GM19468 (cell line): ENCODE measurements around the gene CIB1.
"Not testable (repeated sequence)": the region's sequence is repeated elsewhere in the genome, so short reads cannot be mapped to it uniquely, and the experiment has no call there.

Source experiments
- ATAC-seq: cut with Tn5 transposase; IDR thresholded peaks from one replicate; pipeline ENCODE4 v1.9.1; 2021; ENCODE audit warnings: mild to moderate bottlenecking, moderate library complexity, moderate number of reproducible peaks; ENCODE audit not compliant: unreplicated experiment; ENCODE audit errors: extremely low read depth

The CIB1 gene

DNA sequence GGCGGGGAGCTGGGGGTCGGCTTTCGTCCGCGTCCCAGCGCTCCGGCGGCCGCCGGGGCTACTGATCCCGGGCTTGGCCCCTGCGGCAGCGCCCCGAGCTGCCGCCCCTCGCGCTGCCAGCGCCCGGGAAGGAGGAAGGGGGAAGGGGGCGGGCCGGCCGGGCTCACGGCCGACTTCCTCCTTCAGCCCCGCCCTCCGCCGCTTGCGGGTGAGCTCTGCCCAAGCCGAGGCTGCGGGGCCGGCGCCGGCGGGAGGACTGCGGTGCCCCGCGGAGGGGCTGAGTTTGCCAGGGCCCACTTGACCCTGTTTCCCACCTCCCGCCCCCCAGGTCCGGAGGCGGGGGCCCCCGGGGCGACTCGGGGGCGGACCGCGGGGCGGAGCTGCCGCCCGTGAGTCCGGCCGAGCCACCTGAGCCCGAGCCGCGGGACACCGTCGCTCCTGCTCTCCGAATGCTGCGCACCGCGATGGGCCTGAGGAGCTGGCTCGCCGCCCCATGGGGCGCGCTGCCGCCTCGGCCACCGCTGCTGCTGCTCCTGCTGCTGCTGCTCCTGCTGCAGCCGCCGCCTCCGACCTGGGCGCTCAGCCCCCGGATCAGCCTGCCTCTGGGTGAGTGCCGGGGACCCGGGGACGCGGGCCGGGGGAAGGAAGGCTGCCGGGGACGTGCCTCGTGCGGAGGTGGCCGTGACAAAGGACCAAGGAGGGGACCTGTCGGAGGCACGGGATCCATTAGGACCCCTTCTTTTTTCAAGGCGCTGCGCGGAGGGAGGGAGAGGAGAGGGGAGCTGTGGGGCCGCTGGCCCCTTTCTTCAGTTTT is 32.4 kb downstream of the CIB1 start, which contains the start of gene SEMA4B:
TSS of gene SEMA4B (plus strand) at position 201 of the 814 bp plus-strand sequence. CDS start at position 450, 249 bp downstream.
- ATAC-seq = peak; percentile 68

DNA sequence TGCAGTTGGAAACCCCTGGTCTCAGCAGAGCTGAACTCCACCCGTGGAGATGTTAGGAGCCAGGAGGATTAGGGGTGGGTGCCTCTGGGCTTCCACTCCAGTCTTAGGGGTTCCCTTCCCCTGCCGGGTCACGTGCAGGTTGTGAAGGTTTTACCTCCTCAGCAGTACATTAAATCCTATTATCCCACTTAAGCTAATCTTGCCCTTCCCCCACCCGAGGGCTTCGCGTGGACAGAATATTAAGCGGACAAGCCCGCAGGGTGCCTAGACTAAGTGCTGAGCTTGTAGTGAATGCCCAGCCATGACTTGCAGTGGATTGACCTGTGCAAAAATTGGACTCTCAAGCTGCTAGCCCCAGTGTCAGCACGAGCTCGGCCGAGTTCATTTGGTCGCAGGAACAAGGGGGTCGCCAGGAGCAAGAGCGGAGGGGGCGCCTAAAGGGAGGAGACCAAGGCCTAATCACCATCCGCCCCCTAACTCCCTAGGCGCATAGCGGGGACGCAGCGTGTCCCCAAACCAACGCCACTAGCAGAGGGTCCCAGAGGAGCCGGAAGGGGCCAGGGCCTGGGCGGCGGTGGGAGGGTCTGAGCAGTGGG is 33.1 kb downstream of the CIB1 start:
- ATAC-seq = no peak

DNA sequence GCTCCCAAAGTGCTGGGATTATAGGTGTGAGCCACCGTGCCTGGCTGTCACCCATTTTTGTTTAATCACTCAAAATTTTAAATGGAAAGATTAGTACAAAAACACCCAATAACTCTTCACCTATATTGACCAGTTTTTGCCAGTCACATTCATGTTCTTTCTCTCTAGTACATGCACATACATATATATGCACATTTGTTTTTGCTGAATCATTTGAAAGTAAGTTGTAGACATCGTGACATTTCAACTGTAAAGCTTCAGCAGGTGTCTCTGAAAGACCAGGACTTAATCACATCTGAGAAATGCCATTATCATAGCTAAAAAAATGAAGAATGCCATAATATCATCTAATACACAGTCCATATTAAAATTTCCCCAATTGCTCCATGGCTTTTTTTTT is 39.1 kb downstream of the CIB1 start:
- ATAC-seq = no peak

DNA sequence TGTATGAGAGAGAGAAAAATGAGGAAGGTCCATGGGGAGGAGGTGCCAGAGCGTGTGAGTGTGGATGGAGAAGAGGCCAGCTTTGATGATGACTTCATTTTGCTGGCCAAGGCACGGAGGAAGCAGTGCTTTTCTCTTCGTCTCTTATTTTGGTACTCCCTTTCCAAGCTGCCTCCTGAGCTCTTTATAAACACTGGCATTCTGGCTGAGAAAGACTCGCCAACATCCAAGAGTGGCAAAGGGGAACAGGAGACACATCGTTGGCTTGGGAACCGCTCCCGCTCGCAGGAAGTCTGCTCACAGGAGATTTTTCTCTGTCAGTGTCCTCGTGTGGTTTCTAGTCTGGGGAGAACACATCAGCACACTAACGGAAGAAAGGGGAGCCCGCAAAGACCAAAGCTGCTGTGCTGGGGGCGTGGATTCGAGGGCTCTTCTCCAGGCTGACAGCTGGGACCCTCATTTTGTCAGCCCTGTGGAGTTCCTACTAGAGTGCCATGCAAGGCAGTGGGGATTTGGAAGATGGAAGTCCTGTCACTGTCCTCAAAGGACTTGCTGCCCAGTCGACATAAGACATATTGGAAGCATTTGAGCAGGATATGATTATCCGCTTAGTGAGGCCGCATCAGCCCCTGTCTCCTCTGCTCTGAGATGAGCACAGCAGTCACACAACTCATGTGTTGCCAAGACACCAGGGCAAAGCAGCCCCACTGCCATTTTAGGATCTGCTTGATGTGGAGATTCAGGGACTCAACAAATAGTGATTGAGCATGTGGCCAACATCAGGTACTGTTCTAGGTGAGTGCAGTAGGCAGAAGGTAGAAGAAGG is 40.6 kb downstream of the CIB1 start:
- ATAC-seq = no peak

DNA sequence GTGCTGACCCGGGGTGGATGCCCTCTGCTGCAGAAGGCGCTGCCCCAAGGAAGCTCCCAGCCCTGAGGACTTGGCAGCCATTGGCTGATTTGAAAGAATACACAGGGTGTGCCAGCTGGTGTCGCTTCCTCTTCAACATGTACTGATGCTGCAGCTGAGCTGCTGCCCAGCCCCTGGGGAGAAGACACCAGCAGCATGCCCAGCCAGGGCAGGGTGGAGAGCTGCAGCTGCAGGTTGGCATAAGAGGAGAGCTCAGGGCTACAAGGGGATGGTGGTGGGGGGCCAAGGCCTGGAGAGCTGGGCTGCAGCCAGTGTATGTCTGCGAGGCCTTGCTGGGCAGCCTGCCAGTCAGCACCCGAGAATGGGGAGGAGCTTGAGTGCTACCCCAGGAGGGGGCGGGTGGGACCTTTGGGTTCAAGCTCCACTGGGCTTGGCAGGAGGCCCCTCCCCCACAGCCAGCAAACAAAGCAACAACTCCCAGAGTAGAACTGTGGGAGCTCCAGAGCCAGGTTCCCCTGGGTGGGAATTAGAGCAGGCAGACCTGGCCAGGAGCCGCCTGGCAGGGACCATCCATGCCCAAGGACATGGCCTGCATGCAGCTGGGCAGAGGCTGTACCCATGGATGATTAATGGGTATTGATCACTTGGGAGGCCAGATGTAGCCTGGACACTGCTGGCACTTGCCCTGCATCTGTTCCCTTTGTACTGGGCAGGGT is 41.8 kb downstream of the CIB1 start:
- peak; percentile 43 for ATAC-seq

DNA sequence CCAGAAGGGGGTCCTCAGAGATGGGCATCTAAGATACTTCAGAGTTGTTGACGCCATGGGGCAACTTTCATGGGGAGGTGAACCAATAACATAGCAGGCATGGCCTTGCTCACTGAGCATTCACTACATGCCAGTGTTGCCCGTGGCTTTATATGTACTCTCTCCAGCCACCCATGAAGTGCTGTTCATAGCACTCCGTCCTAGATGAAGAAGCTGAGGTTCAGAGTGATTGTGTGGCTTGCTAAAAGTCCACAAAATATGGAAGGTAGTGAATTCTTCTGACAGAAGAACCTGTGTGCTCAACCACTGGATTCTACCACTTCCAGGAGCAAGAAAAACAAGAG is 42.4 kb downstream of the CIB1 start:
- ATAC-seq = no peak

DNA sequence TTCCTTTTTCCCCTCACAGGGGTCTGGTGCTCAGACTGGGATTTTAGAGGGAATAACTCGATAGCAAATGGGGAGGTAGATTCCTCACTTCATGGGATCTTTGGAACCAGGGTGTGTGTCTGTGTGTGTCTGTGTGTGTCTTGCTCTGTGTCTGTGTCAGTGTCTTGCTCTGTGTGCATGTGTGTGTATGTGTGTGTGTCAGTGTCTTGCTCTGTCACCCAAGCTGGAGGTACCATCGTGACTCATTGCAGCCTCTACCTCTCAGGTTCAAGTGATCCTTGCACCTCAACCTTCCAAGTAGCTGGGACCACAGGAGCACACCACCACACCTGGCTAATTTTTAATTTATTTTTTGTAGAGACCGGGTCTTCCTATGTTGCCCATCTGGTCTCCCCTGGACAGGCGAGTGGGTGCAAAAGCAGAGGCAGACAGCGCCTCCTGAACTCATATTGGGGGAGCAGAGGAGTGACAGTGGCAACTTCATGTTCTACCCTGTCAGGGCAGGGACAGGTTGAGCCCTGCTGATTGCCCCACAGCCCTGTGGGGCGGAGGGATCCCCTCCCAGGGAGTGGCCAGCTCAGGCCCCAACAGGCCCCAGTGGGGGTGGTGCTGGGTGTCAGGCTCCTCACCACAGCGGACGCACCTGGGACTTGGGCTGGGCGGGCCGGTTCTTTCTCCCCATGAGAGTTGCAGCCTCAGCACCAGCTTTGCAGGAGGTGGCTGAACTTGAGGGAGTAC is 43.0 kb downstream of the CIB1 start:
- no peak for ATAC-seq

DNA sequence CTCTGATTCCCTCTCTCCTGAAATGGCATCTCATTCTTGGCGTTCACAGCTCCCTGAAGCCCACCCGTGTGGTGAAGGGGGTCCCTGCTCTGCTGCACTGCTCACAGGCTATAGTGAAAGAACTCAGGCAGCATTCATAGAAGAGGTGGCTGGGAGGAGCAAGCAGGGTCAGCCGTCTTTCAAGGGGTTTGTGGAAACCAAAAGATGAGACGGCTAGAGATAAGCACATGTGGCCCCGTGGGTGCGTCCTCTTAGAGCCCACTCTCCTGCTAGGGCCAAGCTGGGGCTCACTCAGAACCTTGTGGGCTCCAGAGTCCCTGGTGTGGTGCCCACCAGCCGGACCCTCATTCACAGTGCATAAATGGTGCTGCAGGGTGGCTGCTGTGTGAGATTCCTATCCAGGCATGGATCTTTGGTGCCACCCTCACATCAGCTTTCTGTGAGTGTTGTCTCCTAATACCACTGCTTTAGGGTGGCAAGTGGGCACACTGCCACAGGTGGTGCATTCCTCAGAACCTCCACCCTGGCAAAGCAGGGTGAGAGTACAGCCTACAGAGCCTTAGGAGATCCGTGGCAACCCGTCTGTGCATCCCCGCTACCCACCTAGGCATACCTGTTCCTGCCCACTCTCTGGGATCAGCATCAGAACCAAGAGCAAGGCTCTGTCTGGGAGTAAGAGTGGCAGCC is 43.8 kb downstream of the CIB1 start:
- no peak for ATAC-seq

DNA sequence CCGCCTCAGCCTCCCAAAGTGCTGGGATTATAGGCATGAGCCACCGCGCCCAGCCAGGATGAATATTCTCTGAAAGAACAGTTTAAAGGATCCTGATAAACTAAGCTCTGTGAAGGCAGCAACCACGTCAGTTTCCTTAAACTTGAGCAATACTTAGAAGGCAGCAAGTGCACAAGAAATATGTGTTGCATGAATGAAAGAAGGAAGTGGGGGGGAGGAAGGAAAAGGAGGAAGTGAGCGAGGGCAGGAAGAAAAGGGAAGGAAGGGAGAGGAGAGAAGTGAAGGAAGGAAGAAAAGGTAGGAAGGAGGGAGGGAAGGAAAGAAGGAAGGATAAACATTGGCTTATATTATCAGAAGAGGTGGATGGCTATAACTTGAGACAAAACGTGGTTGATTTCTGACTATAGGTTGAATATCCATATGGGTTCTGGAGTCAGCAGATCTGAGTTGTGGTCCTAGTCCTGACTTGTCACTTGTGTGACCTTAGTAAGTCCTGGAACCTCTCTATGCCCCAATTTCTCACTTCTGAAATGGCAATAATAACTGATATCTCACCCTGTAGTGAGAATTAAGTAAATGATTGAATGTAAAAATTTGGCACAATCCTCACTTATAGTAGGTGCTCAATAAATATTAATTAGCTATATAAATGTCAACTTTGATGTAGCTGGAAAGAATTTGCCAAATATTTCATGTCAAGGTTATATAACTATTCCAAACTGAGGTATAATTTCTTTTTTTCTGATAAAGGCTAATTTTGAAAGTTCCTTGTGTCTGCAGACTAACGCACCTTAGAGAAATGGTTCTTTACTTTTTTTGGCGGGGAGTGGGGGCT is 44.6 kb downstream of the CIB1 start:
- ATAC-seq = no peak

DNA sequence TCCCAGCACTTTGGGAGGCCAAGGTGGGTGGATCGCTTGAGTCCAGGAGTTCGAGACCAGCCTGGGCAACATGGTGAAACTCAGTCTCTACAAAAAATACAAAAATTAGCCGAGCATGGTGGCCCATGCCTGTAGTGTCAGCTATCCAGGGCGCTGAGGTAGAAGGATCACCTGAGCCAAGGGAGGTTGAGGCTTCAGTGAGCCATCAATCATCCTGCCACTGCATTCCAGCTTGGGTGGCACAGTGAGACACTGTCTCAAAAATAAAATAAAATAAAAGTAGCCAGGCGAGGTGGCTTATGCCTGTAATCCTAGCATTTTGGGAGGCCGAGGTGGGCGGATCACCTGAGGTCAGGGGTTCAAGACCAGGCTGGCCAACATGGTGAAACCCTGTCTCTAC is 45.7 kb downstream of the CIB1 start:
- ATAC-seq = not testable (repeated sequence)

DNA sequence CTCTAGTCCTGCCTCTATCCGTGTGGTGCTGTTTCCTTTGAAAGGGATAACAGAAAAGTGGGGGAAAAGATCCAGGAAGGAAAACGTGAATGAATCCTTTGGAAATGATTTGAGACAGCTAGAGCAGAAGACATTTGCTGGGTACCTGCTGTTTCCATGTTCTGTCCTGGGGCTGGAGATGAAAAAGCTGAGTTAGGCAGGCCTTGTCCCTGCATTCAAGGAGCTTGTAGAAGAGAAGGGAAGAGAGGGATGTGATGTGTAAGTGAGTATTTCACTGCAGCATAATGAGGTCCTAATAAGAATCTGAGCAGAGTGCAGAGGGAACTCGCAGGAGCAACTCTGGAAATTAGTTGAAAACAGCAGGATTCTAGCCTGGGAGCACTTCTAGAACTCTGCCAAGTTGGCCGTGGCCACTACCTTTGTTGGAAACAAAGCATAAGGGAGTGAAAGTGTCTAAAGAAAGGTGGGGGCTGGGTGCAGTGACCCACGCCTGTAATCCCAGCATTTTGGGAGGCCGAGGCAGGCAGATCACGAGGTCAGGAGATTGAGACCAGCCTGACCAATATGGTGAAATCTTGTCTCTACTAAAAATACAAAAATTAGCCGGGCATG is 46.4 kb downstream of the CIB1 start:
- no peak for ATAC-seq

DNA sequence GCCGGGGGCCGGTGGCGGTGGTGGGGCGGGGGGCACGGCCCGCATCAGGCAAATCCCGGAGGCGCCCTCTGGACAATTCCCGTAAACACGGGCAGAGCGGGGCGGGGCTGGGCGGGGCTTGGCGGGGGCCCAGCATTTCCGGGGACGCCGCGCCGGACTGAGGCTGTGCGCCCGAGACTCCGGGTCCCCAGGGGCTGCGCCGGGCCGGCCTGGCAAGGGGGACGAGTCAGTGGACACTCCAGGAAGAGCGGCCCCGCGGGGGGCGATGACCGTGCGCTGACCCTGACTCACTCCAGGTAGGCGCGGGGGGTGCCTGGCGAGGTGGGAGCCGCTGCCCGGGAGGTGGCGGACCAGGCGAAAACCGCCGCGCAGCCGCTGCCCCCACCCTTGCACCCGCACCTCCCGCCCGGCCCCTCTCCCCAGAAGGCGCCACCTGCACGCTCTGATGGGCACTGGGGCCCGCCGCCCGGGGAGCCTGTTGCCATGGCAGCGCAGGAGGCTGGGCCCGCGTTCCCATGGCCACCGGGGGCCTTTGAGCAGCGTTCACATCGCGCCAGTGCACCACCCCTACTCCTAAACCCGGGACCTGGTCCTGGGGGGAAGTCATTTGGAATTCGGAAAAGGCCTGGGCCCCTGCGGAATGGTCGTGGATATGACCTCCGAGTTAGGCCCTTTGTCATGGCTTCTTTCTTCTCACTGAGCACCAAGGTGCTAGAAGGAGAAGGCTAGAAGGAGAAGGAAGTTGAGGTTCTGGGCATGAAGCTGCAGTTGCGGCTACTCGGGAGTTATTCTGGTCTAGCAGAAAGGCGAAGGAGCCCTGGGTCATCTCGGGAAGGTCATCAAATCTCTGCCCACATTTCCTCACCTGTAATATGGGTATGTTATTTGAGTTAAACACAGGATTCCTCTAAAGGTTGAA is 48.7 kb downstream of the CIB1 start:
- ATAC-seq = peak; percentile 21

DNA sequence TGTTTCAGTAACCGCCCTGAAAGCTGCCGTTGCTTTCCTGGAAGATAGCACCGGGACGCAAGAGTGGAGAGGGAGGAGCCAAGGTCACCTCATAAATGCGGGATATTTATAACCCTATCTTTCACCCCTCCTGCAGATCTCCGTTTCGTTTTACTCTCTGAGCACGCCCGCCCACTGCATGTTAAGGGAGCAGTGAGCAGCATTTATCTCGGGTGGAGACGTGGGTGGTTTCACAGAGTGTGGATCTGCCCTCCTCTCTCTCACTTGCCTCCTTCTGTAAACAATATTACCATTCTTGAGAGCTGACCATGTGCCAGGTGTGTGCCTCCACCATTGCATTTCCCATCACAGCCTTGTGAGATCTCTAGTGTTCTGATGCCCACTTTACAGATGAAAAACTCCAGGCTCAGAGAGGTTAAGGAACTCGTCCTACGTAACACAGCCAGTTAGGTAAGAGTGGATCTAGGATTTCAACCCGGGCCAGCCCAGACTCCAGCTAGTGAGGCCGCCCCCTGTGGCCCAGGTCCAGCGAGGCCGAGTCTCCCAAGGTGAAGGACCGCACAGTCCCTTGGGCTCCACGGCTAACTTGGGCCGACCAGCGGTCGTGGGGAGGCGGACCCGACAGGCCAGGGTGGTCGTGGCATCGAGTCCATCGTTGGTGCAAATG is 49.5 kb downstream of the CIB1 start:
- ATAC-seq = no peak

DNA sequence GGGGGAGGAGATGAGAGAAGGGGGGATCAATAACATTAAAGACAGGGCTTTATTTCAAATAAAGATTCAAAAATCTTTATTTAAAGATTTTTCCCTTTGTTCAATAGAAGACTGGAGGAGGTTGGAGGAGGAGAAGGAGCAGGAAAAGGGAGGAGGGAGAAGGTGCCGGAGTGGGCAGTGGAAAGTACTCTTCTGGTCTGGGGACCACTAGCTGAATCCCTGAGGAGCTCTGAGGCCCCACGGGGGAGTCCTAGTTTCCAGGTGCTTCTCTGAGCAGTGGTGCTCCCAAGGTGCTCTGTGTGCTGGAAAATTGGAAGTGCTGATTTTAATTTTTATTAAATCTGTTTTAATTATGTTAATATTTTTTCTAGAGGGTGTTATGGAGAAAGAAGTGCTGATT is 52.0 kb downstream of the CIB1 start:
- no peak for ATAC-seq
